ENCODE data around the gene NCL. TPM values are rescaled to one million over a fixed set of nuclear protein-coding genes. Genes with fewer than 3 reads are reported as not detected.

The NCL gene
- total RNA-seq, 4 donors from 2014 or later, result 83.8 to 227 (median 133) TPM

DNA sequence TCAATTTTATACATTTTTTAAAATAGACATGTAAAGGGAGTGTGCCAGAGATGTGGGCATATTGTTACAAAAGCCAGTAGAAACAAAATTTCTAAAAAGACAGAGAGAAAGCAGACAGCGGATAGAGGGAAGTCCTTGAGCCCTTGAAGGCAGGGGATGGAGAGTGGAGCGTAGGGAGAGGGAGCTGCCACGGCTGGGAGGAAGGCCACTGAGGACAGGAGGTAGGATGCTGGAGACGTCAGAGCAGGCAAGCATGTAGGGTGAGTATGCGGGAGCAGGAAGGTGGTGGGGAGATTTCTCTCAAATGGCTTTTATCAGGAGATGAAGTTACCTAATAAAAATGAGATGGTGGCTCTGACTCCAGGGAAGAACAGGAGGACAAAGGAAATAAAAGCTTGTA lies 24.0 kb upstream of the NCL start:
- no peak for DNase-seq
- 88 to 92% methylated on average over 5 of the region's 5 CpGs for WGBS, 2 donors (ENCODE audit: low coverage in 1 of 2)
- intact Hi-C loops (cut with DNase I; ENCODE audit: low total_unique reads), result no loop called here
- Histone ChIP-seq H3K27me3 (no peaks in the 10 kb centered on the region), H3K4me1 (peaks cover 0 to under 1% (median under 1%) of the 10 kb centered on the region in 4 donors), H3K36me3 (no peaks in the 10 kb centered on the region), H3K4me3 (no peak overlapping the region), H3K27ac (no peak overlapping the region), H3K9me3 (no peaks in the 10 kb centered on the region)
- in situ Hi-C loops (cut with MboI; ENCODE audit: low pct_ligation_motif_present in 1 of 4, low pct_unique_long_range_greater_than_20kb in 1 of 4, low sequenced_read_pairs in 3 of 4), result no loop called here
- no peak for TF ChIP-seq EP300 (IDR thresholded peaks at IDR 0.05; ENCODE audit: low read depth)

- Histone ChIP-seq H3K36me3 (no peaks in the 10 kb centered on the region), H3K9me3 (no peaks in the 10 kb centered on the region), H3K27me3 (no peaks in the 10 kb centered on the region), H3K4me3 (no peak overlapping the region), H3K4me1 (peaks cover 0 to 6% (median 3%) of the 10 kb centered on the region in 4 donors), H3K27ac (no peak overlapping the region)
- 92 to 95% methylated on average over 4 to 6 of the region's 6 CpGs for WGBS, 2 donors (ENCODE audit: low coverage in 1 of 2)
- TF ChIP-seq POLR2A (IDR thresholded peaks at IDR 0.05), result no peak
- TF ChIP-seq CTCF (IDR thresholded peaks at IDR 0.05), result no peak
- no peak for TF ChIP-seq POLR2AphosphoS5 (IDR thresholded peaks at IDR 0.05)
- in situ Hi-C loops (cut with MboI; ENCODE audit: low pct_ligation_motif_present in 1 of 4, low pct_unique_long_range_greater_than_20kb in 1 of 4, low sequenced_read_pairs in 3 of 4) (no loop called here), intact Hi-C loops (cut with DNase I; ENCODE audit: low total_unique reads) (loop anchor here (1.0 kb wide), 1 partner anchor 65 kb away; no protein-coding TSS in a partner anchor)
- DNase-seq, result no peak
These were observed 22.7 kb upstream of the NCL start for GRCh38 chr2:231486851-231487596.

- H3K9me3 ChIP-seq, result no peaks in the 10 kb centered on the region
- intact Hi-C loops (cut with DNase I; ENCODE audit: low total_unique reads), result no loop called here
- TF ChIP-seq POLR2AphosphoS5 (IDR thresholded peaks at IDR 0.05) (no peak), POLR2A (IDR thresholded peaks at IDR 0.05) (no peak), EP300 (IDR thresholded peaks at IDR 0.05; ENCODE audit: low read depth) (no peak), CTCF (IDR thresholded peaks at IDR 0.05) (no peak)
- H3K27me3 ChIP-seq, result no peaks in the 10 kb centered on the region
- peak overlapping the region; percentile 30 to 83 (median 77) for H3K27ac ChIP-seq
- WGBS, 2 donors (ENCODE audit: low coverage in 1 of 2), result 61 to 74% methylated on average over 6 to 63 of the region's 65 CpGs
- DNase-seq, result peak; percentile 12
- peaks cover 0 to 6% (median 3%) of the 10 kb centered on the region in 4 donors for H3K4me1 ChIP-seq
- no peaks in the 10 kb centered on the region for H3K36me3 ChIP-seq
- H3K4me3 ChIP-seq, result peak overlapping the region in 3 of 4 donors; percentile 5 to 58 (median 42)
- in situ Hi-C loops (cut with MboI; ENCODE audit: low pct_ligation_motif_present in 1 of 4, low pct_unique_long_range_greater_than_20kb in 1 of 4, low sequenced_read_pairs in 3 of 4), result no loop called here
These were observed 19.4 kb upstream of the NCL start for GRCh38 chr2:231483398-231484329.

GRCh38 chr2:231482806-231483391 lies 18.6 kb upstream of the NCL start:
- Histone ChIP-seq H3K4me3 (peak overlapping the region; percentile 5 to 58 (median 36)), H3K36me3 (no peaks in the 10 kb centered on the region), H3K9me3 (no peaks in the 10 kb centered on the region), H3K27me3 (no peaks in the 10 kb centered on the region), H3K4me1 (peaks cover 0 to 6% (median 3%) of the 10 kb centered on the region in 4 donors), H3K27ac (peak overlapping the region; percentile 30 to 83 (median 77))
- 39% methylated on average over 16 of the region's 36 CpGs; no CpG with 5 or more reads in 1 of the 2 donors for WGBS, 2 donors (ENCODE audit: low coverage in 1 of 2)
- peak; percentile 78 for DNase-seq
- peak; percentile 30 for TF ChIP-seq POLR2A (IDR thresholded peaks at IDR 0.05)
- peak; percentile 85 to 95 (median 87) for TF ChIP-seq CTCF (IDR thresholded peaks at IDR 0.05)
- no peak for TF ChIP-seq EP300 (IDR thresholded peaks at IDR 0.05; ENCODE audit: low read depth)
- no peak for TF ChIP-seq POLR2AphosphoS5 (IDR thresholded peaks at IDR 0.05)
- in situ Hi-C loops (cut with MboI; ENCODE audit: low pct_ligation_motif_present in 1 of 4, low pct_unique_long_range_greater_than_20kb in 1 of 4, low sequenced_read_pairs in 3 of 4), result no loop called here
- intact Hi-C loops (cut with DNase I; ENCODE audit: low total_unique reads), result no loop called here
